NCI-H128 (cell line): ENCODE measurements around the gene REEP2.

ENCODE experiments used
- DNase-seq: peaks from one replicate; lab custom pipeline; 2025; ENCODE audit not compliant: unreplicated experiment; lab: John Stamatoyannopoulos, UW

Gene REEP2

GRCh38 chr5:138495351-138495750, 56.5 kb downstream of the REEP2 start:
- no peak for DNase-seq
